ENCODE measurements around the gene MRPL2. TPM values are rescaled to one million over a fixed set of nuclear protein-coding genes. Genes with fewer than 3 reads are reported as not detected.
"Not testable (repeated sequence)": the region's sequence is repeated elsewhere in the genome, so short reads cannot be mapped to it uniquely, and the experiment has no call there.

The MRPL2 gene
- total RNA-seq, 2 donors from 2014 or later: 62.5 to 75.0 TPM

DNA sequence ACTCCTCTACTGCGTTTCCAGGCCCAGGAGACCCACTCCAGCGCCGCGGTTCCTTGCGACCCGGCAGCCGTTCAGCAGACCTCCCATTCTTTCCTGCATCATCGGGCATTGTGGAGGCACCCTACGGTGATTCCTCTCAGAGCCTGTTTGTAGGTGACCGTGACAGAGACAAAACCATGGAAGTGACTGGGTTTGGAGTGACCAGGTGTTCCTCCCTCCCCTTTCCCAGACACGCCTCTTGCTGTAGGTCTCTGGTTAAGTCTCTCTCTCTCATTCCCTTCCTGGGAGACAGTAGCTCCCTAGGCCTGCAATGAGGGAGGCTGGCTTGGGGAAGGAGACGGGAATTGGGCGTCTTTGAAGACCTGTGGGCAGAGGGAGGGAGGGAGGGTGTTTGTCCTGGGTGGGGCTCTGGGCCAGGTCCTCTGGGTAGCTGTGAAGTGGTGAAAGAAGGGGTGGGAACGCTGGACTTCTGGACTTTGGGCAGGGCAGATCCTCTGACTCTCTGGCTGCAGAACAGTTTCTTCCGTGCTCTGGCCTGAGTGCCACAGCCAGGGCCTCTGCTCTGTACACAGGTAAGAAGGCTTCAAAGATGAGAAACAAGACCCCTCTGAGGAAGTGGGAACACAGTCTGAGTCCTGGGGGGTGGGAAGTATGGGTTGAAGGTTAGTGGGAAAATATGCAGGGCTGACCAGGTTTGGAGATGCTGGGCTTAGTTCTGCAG is 960 bp upstream of the MRPL2 start:
- ATAC-seq (peak; percentile 82), DNase-seq (peak; percentile 82 to 92)
- intact Hi-C loops (cut with DNase I, micrococcal nuclease): loop anchor here in 1 of 2 donors (10.0 kb wide), 1 partner anchor 75 kb away; no protein-coding TSS in a partner anchor

DNA sequence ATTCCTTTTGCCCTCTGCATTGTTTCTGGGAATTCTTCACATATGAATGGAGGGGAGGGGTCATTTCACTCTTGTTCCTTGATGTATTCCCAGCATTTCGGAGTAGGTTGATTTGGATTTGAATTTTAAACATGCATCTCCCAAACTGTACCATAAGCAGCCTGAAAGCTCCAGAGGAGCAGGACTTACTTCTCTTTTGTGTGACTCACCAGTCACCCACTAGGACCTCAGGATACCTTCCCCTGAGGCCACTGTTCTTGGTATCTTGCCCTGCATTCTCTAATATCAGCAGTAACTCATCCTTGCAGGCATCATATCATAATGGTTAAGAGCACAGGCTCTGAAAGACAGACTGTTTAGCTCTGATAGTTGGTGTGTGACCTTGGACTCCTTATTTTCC is 703 bp downstream of the MRPL2 start:
- DNase-seq (no peak), ATAC-seq (no peak)
- intact Hi-C loops (cut with DNase I, micrococcal nuclease): no loop called here

DNA sequence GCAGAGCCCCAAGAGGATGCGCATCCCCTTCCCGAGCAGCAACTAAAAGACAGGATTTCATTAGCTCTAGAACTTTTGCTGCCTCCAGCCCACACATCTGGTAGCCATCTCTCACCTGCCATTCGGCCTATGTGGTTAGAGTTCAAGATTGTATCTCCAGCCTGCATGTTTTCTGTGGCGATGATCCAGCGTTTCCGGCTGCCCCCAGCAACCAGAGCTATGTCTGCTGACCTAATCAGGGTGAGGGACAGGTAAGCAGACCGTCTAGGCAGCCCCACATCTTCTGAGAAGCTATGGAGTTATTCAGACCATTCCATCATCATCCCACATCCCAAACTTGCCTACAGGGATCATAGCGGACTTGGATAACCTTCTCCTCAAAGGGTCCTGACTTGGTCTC is 3.3 kb downstream of the MRPL2 start:
- DNase-seq (no peak), ATAC-seq (no peak)
- intact Hi-C loops (cut with DNase I, micrococcal nuclease): no loop called here

DNA sequence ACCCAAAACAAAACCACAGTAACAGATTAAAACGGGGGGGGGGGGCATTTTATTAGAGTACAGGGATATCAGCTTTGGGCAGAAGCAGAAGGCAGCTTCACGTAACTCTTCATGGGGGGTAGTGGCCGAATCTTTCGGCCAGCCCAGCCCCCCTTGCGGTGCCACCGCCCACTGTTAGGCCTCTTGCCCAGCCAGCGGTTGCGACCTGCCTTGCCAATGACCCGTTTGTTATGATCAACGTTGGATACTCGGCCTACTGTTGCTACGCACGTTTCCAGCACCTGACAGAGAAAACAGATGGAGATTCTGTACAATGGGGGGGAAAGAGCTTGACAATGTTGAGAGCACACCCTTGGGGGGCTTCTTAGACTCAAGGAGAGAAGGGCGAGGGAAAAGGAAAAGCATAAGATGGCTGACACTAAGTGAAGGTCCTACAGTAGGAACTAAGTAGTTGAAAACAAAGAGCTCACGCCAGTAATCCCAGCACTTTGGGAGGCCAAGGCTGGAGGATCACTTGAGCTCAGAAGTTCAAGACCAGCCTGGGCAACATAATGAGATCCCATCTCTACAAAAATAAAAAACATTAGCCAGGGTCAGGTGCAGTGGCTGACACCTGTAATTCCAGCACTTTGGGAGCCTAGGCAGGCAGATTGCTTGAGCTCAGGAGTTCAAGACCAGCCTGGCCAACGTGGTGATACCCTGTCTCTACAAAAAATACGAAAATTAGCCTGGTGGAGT is 4.9 kb downstream of the MRPL2 start:
- DNase-seq: peak in 1 of 2 donors; percentile 28
- no peak for ATAC-seq
- intact Hi-C loops (cut with DNase I, micrococcal nuclease): no loop called here

DNA sequence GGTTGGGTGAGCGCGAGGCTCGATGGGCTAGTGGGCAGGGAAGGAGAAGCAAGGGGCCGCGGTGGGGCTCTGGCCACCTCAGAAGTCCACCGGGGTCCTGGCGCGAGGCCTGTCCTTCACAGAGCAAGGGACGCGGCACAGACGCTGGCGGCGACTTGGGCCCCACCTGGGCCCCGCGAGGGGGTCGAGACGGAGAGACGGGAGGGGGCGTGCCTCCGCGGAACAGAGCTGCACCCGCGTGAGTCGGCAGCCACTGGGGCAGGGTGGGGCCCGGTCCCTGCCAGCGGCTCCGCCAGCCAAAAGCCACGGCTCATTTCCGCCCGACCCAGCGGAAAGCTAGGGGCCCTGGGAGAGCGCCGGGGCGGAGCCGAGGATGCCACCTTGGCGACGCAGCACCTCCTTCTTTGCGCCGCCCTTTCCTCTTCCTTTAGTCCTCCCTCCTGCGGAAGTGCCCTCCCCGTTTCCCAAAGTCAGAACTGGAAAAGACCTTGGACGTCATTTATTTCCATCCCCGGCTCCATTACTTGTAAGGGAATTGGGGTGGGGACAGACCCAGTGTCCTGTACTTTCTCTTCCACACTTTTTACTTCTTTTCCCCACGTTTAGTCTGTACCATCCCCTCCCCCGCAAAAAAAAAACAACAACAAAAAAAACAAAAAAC is 5.6 kb downstream of the MRPL2 start, which contains the start of gene CUL7:
Gene CUL7 (minus strand): TSS at position 307 of the 661 bp plus-strand sequence. CDS start 1,063 bp downstream, outside the sequence.
- DNase-seq (peak; percentile 96), ATAC-seq (peak; percentile 97)
- intact Hi-C loops (cut with DNase I, micrococcal nuclease): no loop called here

DNA sequence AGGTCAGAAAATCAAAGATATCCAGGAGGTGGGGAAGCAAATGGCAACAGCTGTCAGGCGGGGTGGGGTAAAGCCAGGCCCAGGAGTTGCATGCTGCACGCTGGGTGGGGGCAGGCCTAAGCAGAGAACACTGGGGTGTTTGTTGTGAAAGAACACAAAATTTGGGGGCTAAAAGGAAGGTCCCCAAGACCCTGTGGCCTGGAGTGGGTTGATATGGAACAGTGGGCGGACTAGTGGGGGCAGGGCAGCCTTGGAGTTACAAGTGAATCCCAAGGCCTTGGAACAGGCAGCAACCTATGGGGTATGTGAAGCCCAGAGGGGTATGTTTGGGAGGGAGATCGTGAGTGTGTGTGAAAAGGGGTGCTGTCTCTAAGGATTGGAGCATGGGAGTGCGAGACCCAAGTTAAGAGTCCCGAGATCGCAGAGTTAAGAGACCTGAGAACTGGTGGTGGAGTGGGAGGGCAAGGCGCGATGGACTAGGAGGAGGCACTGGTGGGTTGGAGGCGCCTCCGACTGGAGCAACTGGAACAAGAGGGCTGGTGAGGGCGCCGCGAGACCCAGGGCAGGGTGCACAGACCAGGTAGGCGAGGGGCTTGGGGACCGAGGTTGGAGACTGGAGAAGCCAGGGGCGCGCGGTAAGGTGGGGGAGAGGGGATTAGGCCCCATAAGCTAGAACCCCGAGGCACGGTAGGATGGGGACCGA is 6.2 kb downstream of the MRPL2 start:
- intact Hi-C loops (cut with DNase I, micrococcal nuclease): no loop called here
- peak; percentile 36 to 41 for DNase-seq
- peak; percentile 46 for ATAC-seq

DNA sequence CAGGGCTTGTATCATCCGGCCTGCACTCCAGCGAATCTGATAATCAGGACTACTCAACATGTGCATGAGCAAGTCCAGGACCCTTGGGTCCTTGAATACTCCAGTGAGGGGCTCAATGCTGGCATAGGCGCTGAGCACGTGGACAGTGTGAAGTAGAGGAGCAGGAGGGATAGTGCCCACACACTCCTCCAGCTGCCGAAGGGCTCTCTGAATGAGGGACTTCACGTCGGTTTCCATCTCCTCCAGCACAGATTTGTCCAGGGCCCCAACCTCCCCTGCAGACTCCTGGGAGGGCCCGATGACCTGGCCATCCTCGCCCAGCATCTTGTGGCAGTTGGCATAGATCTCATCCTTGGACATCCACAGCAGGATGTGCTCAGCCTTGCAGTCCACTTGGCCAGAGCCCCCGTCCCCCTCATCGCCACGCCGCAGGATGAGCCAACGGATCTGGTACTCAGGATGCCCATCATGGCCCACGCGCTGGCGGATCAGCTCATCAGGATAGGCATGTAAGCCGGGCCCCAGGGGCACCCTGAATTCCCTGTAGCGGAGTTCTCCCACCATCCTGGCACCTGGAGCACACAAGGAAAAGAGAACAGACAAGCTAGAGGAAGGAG is 6.9 kb downstream of the MRPL2 start:
- no peak for ATAC-seq
- DNase-seq: peak in 1 of 2 donors; percentile 31
- intact Hi-C loops (cut with DNase I, micrococcal nuclease): no loop called here

DNA sequence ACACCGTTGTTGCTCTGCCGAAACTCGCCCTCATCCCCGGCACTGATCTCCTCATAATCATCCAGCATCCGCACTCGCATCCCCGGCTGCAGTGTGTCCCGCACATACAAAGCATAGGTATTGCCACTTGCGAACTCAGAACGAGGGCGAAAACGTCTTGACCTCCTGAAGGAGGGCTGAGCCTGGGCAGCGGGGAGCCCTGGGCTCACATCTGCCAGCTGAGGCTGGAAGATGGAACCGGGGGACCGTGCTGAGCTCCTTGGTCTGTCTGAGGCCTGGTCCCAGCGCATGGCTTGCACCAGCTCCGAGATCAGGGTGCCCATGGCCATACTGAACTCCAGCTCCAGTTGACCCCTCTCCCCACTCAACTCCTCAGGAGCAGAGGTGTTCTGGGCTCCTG is 8.3 kb downstream of the MRPL2 start:
- no peak for ATAC-seq
- DNase-seq: no peak
- intact Hi-C loops (cut with DNase I, micrococcal nuclease): no loop called here

DNA sequence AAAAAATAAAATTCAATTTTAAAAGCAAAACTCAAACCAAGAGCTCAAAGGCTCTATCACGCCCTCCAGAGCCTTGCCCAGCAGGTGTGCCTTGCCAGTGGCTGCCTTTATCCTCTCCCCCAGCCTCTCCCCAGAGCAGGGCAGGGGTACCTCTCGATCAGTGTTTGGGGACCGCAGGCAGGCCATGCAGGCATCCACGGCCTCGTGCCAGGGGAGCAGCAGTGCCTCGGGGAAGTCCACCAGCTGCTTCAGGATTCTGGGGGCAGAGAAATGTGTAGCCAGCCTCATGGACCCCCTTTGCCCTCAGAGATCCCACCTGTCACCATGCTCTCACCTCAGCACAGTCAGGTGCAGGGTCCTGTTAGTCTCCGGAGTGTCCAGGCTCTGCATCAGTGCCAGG is 11.2 kb downstream of the MRPL2 start:
- DNase-seq (no peak), ATAC-seq (no peak)
- intact Hi-C loops (cut with DNase I, micrococcal nuclease): loop anchor here in 1 of 2 donors (10.0 kb wide), 1 partner anchor 143 kb away; no protein-coding TSS in a partner anchor

DNA sequence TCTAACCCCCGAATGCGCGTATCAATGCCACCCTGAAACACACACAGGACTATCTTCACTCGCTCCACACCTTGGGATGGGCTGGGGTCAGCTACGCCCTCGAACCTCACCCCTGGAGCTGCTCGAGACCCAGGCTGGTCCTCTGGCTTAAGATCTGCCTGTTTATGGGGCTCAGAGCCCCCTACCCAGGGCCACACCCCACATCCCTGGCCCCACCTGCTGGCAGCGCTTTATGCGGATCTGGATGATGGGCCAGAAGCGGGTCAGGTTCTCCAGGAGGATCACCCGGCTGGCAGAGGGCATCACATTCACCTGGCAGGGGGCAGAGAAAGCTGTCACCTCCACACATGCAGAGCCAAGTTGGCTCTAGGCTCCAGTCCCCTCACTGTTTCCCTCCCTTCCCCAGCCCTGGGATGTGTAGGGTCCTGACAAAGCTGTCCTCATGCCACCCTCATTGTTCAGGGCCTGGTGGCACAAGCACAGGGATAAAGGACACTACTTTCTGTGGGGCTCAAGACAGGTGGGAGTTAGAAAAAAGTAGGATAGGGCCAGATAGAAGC is 13.8 kb downstream of the MRPL2 start:
- no peak for ATAC-seq
- DNase-seq: no peak
- intact Hi-C loops (cut with DNase I, micrococcal nuclease): loop anchor here in 1 of 2 donors (10.0 kb wide), 1 partner anchor 141 kb away; no protein-coding TSS in a partner anchor

DNA sequence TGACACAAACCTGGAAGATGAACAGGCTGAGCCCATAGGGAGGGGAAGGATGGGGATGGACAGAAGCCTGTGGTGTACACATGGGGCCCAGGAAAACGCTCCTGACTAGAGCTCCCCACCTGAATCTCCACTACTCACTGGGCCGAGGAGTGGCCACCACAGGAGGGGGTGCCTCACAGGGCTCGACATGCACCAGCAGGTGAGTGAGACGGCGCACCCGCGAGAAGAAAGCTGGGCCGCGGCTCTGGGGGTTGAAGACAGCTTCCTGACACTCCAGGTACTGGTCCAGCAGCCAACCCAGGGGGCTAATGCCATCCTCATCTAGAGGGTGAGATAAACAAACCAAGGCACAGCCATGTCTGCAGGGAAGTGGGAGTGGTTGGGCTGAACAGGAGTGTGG is 15.9 kb downstream of the MRPL2 start:
- DNase-seq (no peak), ATAC-seq (no peak)
- intact Hi-C loops (cut with DNase I, micrococcal nuclease): loop anchor here in 1 of 2 donors (10.0 kb wide), 1 partner anchor 139 kb away; no protein-coding TSS in a partner anchor

DNA sequence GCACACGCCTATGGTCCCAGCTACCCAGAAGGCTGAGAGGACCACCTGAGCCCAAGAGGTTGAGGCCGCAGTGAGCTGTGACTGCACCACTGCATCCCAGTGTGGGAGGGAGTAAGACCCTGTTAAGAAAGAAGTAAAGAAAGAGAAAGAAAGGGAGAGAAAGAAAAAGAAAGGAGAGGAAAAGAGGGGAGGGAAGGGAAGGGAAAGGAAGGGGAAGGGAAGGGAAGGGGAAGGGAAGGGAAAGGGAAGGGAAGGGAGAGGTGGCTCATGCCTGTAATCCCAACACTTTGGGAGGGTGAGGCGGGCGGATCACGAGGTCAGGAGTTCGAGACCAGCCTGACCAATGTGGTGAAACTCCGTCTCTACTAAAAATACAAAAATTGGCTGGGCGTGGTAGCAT is 17.8 kb downstream of the MRPL2 start:
- ATAC-seq, DNase-seq: not testable (repeated sequence)
- intact Hi-C loops (cut with DNase I, micrococcal nuclease): loop anchor here in 1 of 2 donors (10.0 kb wide), 1 partner anchor 137 kb away; no protein-coding TSS in a partner anchor

DNA sequence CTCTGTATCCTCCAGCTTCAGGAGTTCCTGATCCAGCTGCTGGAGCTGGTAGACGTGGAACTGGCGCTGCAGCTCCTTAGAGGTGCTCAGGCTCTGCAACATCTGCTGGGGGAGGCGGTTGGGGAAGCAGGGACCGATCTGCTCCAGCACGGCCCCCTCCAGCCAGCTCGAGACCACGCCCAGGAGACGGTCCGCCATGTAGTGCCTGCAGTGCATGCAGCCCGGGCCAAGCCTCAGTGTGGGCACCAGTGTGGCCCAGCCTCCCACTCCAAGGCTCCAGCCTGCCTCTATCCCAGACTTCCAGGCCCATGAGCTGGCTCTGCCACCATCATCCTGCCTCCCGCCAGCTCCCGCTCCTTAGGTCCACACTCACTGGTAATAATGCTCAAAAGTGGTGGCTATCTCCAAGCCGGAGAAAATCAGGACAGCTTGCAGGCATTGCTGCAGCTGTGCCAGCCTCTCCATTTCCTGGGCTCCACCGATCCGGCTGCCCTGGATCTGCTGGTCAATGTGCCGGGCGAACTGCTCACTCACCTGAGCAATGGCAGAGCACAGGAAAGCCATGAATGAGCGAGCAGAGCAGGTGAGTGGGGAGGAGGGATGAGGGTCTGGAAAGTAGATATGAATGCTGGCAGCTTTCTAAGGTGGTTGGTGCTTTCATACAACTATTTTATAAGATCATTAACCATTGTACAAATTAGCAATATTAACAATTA is 18.5 kb downstream of the MRPL2 start:
- intact Hi-C loops (cut with DNase I, micrococcal nuclease): loop anchor here in 1 of 2 donors (10.0 kb wide), 1 partner anchor 136 kb away; no protein-coding TSS in a partner anchor
- DNase-seq: no peak
- no peak for ATAC-seq

DNA sequence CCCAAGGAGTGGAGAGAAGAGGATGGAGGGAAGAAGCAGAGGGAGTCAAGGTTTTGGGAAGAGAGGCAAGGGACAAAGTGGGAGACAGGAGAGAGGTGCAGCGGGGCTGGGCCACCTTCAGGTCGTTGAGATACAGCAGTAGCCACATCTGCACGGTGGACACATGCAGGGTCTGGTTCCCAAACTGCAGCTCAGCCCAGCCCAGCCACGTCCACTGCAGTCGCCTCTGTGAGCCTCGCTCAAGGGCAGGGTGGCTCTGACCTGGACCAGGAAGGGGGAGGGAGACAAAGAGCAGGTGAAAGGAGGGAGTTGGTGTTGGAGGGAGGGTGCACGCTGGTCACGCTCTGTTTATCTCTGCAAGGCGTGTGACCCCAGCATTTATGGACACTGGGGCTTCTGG is 20.5 kb downstream of the MRPL2 start:
- no peak for ATAC-seq
- intact Hi-C loops (cut with DNase I, micrococcal nuclease): no loop called here
- no peak for DNase-seq

DNA sequence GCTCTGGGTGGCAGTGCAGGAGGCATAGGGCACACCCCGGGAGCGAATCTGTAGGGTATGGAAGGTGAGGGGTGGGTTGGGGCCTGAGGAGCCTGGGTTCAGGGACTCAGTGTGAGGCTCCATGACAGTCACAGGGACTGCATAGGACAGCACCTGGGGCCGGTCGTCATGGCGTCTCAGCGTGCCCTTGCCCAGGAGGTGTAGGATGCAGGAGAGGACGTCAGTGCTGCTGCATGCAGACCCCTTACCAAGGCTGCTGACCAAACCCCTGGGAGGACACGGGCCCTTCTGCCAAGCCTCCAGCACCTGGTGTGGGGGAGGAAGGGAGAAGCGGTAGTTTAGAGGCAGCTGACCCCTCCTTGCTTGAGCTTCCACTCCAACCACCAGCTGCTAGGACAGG is 21.5 kb downstream of the MRPL2 start:
- intact Hi-C loops (cut with DNase I, micrococcal nuclease): no loop called here
- ATAC-seq (no peak), DNase-seq (no peak)

DNA sequence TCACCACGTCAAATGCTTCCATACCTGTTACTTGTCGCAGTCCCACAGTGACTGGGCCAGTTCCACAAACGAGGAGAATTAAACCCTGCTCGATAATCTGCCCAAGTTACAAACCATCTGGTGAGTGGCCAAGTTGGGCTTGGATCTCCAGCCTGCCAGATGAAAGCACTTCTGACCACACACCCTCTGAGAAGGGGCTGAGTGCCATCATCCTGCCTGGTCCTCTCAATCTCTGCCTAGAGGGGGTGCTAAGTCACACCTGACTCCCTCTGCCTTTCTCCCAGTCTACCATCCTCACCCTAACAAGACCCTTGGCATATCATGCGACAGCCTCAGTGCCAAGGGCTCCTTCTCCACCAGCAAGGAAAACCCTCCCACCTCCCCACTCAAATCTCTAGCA is 22.0 kb downstream of the MRPL2 start:
- ATAC-seq: no peak
- no peak for DNase-seq
- intact Hi-C loops (cut with DNase I, micrococcal nuclease): no loop called here

DNA sequence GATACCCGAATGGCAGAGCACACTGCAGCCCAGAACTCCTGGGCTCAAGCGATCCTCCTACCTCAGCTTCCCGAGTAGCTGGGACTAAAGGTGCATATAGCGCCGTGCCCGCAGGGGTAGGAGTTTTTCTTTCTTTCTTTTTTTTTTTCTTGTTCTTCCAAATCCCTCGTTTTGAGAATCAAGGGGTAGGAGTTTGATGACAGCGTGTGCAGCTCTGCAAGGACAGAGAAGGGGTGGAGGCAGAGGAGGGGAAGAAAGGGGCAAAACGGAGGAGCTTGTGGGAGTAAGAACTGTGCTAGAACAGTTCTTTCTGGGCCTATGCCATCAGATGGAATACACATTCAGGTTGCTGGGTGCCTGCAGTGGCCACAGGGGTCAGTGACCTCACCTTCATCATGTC is 22.5 kb downstream of the MRPL2 start:
- intact Hi-C loops (cut with DNase I, micrococcal nuclease): no loop called here
- no peak for DNase-seq
- no peak for ATAC-seq

All from left colon (tissue), 2 donors.